ENCODE measurements around the gene CLK3. TPM values are rescaled to one million over a fixed set of nuclear protein-coding genes. Genes with fewer than 3 reads are reported as not detected.

Gene CLK3
- total RNA-seq, 4 donors from 2014 or later: 46.8 to 105 (median 58.0) TPM

- Histone ChIP-seq H3K9me3 (no peaks in the 10 kb centered on the region), H3K27me3 (no peaks in the 10 kb centered on the region), H3K27ac (no peak overlapping the region), H3K36me3 (peaks cover 0 to 30% (median 0%) of the 10 kb centered on the region in 3 donors), H3K4me1 (no peaks in the 10 kb centered on the region), H3K4me3 (no peak overlapping the region)
- no peak for DNase-seq
- WGBS, 2 donors: 87 to 92% methylated on average over 7 of the region's 7 CpGs
- intact Hi-C loops (cut with DNase I): no loop called here
- TF ChIP-seq CTCF (IDR thresholded peaks at IDR 0.05) (no peak), POLR2A (IDR thresholded peaks at IDR 0.05) (no peak)
Observed at GRCh38 chr15:74676801-74677200, 61.2 kb downstream of the CLK3 start.

Other genes starting within 250 kb of the CLK3 start
- 10 to 100 TPM in 2 of 4 donors, 1 to 10 TPM in 2; 1.3 to 17.0 (median 9.5) TPM for gene CYP11A1, start 248.2 kb upstream of the CLK3 start, total RNA-seq
- 1 to 10 TPM; 1.2 to 7.5 (median 2.9) TPM for gene SEMA7A, start 181.9 kb upstream of the CLK3 start, total RNA-seq
- gene UBL7, start 154.7 kb upstream of the CLK3 start, total RNA-seq: 10 to 100 TPM; 31.2 to 44.0 (median 35.2) TPM
- gene ARID3B, start 74.6 kb upstream of the CLK3 start, total RNA-seq: 10 to 100 TPM in 1 of 4 donors, 1 to 10 TPM in 3; 4.5 to 11.6 (median 6.4) TPM
- 10 to 100 TPM in 3 of 4 donors, 1 to 10 TPM in 1; 10.0 to 17.4 (median 13.2) TPM for gene EDC3, start 80.2 kb downstream of the CLK3 start, total RNA-seq
- gene CYP1A1, start 109.7 kb downstream of the CLK3 start, total RNA-seq: 1 to 10 TPM in 1 of 4 donors, under 1 TPM in 1, not detected in 2; 0.18 to 1.1 TPM
- not detected for gene CYP1A2, start 133.0 kb downstream of the CLK3 start, total RNA-seq
- 100 to 1,000 TPM in 1 of 4 donors, 10 to 100 TPM in 3; 30.6 to 130 (median 45.2) TPM for gene CSK, start 166.2 kb downstream of the CLK3 start, total RNA-seq
- gene LMAN1L, start 197.0 kb downstream of the CLK3 start, total RNA-seq: under 1 TPM in 1 of 4 donors, not detected in 3; 0.18 TPM
- under 1 TPM in 1 of 4 donors, not detected in 3; 0.11 TPM for gene CPLX3, start 210.8 kb downstream of the CLK3 start, total RNA-seq
- 100 to 1,000 TPM in 1 of 4 donors, 10 to 100 TPM in 3; 53.3 to 113 (median 60.9) TPM for gene ULK3, start 227.3 kb downstream of the CLK3 start, total RNA-seq

All from esophagus squamous epithelium (tissue), 5 donors.